ENCODE data around the gene SYNE2.
"Not testable (repeated sequence)": the region's sequence is repeated elsewhere in the genome, so short reads cannot be mapped to it uniquely, and the experiment has no call there.

- TF ChIP-seq CTCF (IDR thresholded peaks at IDR 0.05); REST (IDR thresholded peaks at IDR 0.05; ENCODE audit: insufficient read depth in 1 of 2, low read depth in 2 of 2, low read length in 1 of 2); TCF7L2 (IDR thresholded peaks at IDR 0.05; ENCODE audit: low read depth, low read length); POLR2AphosphoS5 (IDR thresholded peaks at IDR 0.05; ENCODE audit: low read depth, low read length): not testable (repeated sequence)
Observed at GRCh38 chr14:64210912-64211311, 358.1 kb downstream of the SYNE2 start.

All from Panc1 (cell line).